Right lobe of liver (tissue), 4 donors: Measurements from ENCODE around the gene CUL3.

ENCODE experiments used
- CTCF ChIP-seq, 4 donors: fragments of 200-600 bp in 3 of 4; fragments of 450-650 bp in 1 of 4; IDR thresholded peaks; one replicate each; pipeline versions ENCODE4 v1.5.1 to v1.8.0; 2016 to 2022; ENCODE audit warnings: antibody characterized with exemption in 4 of 4, mild to moderate bottlenecking in 2 of 4
- POLR2A ChIP-seq: fragments of 450-650 bp; IDR thresholded peaks from one replicate; pipeline ENCODE4 v1.6.1; 2017; ENCODE audit warnings: antibody characterized with exemption, mild to moderate bottlenecking
- donor health status: DM: no; HTN: no; CAD: no.
- donor health status: DM: no; HTN: no; CAD: no.
- donor health status: DM: no; HTN: yes; CAD: no.

GRCh38 chr2:224479826-224480225 lies 105.3 kb downstream of the CUL3 start:
- TF ChIP-seq CTCF (IDR thresholded peaks at IDR 0.05) (no peak), POLR2A (no peak)
